K562 (cell line): Measurements from ENCODE around the gene PSMB10. TPM values are rescaled to one million over a fixed set of nuclear protein-coding genes. Genes with fewer than 3 reads are reported as not detected.
A peak's percentile ranks its signal among the peaks of the same experiment; 100 is the strongest.

Experiments used
- CBX2 ChIP-seq: fragments of 200-600 bp; sonication (generic); IDR thresholded peaks from one replicate; pipeline ENCODE4 v1.6.1; 2012; ENCODE audit warnings: mild to moderate bottlenecking, low read length, inconsistent platforms; ENCODE audit not compliant: insufficient read depth, poor library complexity, severe bottlenecking
- KDM5B ChIP-seq: fragments of 200-600 bp; sonication (generic); IDR thresholded peaks from 2 replicates; pipeline ENCODE4 v1.6.1; 2012; ENCODE audit warnings: low read depth, mild to moderate bottlenecking, moderate library complexity, low read length, control low read depth, inconsistent platforms; ENCODE audit not compliant: insufficient replicate concordance
- TSHZ1 ChIP-seq: fragments of 250-450 bp; sonication (Bioruptor Pico); IDR thresholded peaks from 2 replicates; pipeline ENCODE4 v1.4.0; 2020; ENCODE audit warnings: mild to moderate bottlenecking, moderate library complexity
- ZBTB11 ChIP-seq, 3 experiments: fragments of 200-800 bp in 1 of 3; fragments of 250-450 bp in 1 of 3; fragments of 450-650 bp in 1 of 3; sonication (Bioruptor Pico) in 1 of 3; sonication (Bioruptor generic) in 1 of 3; formaldehyde crosslinking in 1 of 3; IDR thresholded peaks; 2 replicates each; pipeline versions ENCODE4 v1.6.1 to v1.8.0; 2016 to 2022; ENCODE audit warnings: mild to moderate bottlenecking in 2 of 3, missing genetic modification characterization in 2 of 3, missing compliant biosample characterization in 1 of 3, moderate library complexity in 1 of 3
- ZNF830 ChIP-seq: fragments of 250-450 bp; sonication (Bioruptor Pico); IDR thresholded peaks from 2 replicates; pipeline ENCODE4 v1.5.0; 2021; ENCODE audit warnings: mild to moderate bottlenecking
- polyA plus RNA-seq, 8 experiments: library from polyadenylated mRNA; depleted of rRNA in 4 of 8; stranded (reverse) in 5 of 8; unstranded in 3 of 8; fragments of >200 nt; fragmentation: Nextera tagmentation in 2 of 8; fragmentation: Illumina TruSeq in 1 of 8; extraction: Ambion mirVana in 2 of 8; extraction: Trizol in 1 of 8; gene quantifications; 2 replicates each; pipeline versions ENCODE4 v1.2.1 to v1.2.3, GENCODE V29; 2011 to 2014; ENCODE audit warnings: inconsistent platforms in 1 of 8, missing spikeins in 1 of 8
- total RNA-seq, 7 experiments: library from RNA; depleted of rRNA in 6 of 7; stranded (reverse); fragments of >200 nt in 6 of 7; fragmentation: Illumina TruSeq in 2 of 7; extraction: Trizol in 2 of 7; gene quantifications; 2 replicates each; pipeline versions ENCODE4 v1.2.1 to v1.2.3, GENCODE V29; 2011 to 2021; ENCODE audit warnings: low replicate concordance in 1 of 7
- TF ChIP-seq, protein P1 (sequence below): sonication (generic); formaldehyde crosslinking; IDR thresholded peaks from 2 replicates; pipeline ENCODE4 v1.4.0; 2020; ENCODE audit warnings: mild to moderate bottlenecking, missing genetic modification reagents
- TF ChIP-seq, protein P2 (sequence below): sonication (generic); formaldehyde crosslinking; IDR thresholded peaks from 2 replicates; pipeline ENCODE4 v1.8.0; 2022; ENCODE audit warnings: missing genetic modification reagents, mild to moderate bottlenecking, moderate library complexity, borderline replicate concordance
- TF ChIP-seq, protein P3 (sequence below): fragments of 450-650 bp; formaldehyde crosslinking; IDR thresholded peaks from 2 replicates; pipeline ENCODE4 v1.4.0; 2022; ENCODE audit warnings: missing genetic modification characterization
- TF ChIP-seq, protein P4 (sequence below): sonication (generic); formaldehyde crosslinking; IDR thresholded peaks from 2 replicates; pipeline ENCODE4 v1.9.0; 2022; ENCODE audit warnings: mild to moderate bottlenecking, missing genetic modification reagents
- TF ChIP-seq, protein P5 (sequence below): fragments of 250-450 bp; sonication (Bioruptor Pico); IDR thresholded peaks from 2 replicates; pipeline ENCODE4 v1.4.0; 2020; ENCODE audit warnings: mild to moderate bottlenecking

Gene PSMB10
- total and polyA plus RNA-seq, 9 of the 15 experiments (the other 6 are each of a cell fraction or from before 2014, with no cell fraction given) = 11.7 to 105 (median 51.0) TPM

- TF ChIP-seq TSHZ1 (CRISPR knock-in tag) = no peak
- peak; percentile 96 for TF ChIP-seq ZNF830 (CRISPR knock-in tag)
- TF ChIP-seq, protein P1, sequence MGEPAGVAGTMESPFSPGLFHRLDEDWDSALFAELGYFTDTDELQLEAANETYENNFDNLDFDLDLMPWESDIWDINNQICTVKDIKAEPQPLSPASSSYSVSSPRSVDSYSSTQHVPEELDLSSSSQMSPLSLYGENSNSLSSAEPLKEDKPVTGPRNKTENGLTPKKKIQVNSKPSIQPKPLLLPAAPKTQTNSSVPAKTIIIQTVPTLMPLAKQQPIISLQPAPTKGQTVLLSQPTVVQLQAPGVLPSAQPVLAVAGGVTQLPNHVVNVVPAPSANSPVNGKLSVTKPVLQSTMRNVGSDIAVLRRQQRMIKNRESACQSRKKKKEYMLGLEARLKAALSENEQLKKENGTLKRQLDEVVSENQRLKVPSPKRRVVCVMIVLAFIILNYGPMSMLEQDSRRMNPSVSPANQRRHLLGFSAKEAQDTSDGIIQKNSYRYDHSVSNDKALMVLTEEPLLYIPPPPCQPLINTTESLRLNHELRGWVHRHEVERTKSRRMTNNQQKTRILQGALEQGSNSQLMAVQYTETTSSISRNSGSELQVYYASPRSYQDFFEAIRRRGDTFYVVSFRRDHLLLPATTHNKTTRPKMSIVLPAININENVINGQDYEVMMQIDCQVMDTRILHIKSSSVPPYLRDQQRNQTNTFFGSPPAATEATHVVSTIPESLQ = peak; percentile 98
- TF ChIP-seq, protein P2, sequence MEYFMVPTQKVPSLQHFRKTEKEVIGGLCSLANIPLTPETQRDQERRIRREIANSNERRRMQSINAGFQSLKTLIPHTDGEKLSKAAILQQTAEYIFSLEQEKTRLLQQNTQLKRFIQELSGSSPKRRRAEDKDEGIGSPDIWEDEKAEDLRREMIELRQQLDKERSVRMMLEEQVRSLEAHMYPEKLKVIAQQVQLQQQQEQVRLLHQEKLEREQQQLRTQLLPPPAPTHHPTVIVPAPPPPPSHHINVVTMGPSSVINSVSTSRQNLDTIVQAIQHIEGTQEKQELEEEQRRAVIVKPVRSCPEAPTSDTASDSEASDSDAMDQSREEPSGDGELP (CRISPR knock-in tag) = peak; percentile 97
- no peak for TF ChIP-seq CBX2
- TF ChIP-seq, protein P3, sequence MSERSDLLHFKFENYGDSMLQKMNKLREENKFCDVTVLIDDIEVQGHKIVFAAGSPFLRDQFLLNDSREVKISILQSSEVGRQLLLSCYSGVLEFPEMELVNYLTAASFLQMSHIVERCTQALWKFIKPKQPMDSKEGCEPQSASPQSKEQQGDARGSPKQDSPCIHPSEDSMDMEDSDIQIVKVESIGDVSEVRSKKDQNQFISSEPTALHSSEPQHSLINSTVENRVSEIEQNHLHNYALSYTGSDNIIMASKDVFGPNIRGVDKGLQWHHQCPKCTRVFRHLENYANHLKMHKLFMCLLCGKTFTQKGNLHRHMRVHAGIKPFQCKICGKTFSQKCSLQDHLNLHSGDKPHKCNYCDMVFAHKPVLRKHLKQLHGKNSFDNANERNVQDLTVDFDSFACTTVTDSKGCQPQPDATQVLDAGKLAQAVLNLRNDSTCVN = peak; percentile 76; the same call in 1 of the 2 replicates
- TF ChIP-seq, protein P4, sequence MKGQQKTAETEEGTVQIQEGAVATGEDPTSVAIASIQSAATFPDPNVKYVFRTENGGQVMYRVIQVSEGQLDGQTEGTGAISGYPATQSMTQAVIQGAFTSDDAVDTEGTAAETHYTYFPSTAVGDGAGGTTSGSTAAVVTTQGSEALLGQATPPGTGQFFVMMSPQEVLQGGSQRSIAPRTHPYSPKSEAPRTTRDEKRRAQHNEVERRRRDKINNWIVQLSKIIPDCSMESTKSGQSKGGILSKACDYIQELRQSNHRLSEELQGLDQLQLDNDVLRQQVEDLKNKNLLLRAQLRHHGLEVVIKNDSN (CRISPR knock-in tag) = peak; percentile 96
- TF ChIP-seq ZBTB11 (CRISPR knock-in tag; IDR thresholded peaks at IDR 0.05) = peak in 2 of 3 experiments; percentile 15 to 84; a peak in 2 of 6 replicates
- peak; percentile 31 for TF ChIP-seq KDM5B
- TF ChIP-seq, protein P5, sequence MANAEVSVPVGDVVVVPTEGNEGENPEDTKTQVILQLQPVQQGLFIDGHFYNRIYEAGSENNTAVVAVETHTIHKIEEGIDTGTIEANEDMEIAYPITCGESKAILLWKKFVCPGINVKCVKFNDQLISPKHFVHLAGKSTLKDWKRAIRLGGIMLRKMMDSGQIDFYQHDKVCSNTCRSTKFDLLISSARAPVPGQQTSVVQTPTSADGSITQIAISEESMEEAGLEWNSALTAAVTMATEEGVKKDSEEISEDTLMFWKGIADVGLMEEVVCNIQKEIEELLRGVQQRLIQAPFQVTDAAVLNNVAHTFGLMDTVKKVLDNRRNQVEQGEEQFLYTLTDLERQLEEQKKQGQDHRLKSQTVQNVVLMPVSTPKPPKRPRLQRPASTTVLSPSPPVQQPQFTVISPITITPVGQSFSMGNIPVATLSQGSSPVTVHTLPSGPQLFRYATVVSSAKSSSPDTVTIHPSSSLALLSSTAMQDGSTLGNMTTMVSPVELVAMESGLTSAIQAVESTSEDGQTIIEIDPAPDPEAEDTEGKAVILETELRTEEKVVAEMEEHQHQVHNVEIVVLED (CRISPR knock-in tag) = peak; percentile 34; the same call in 1 of the 2 replicates
Observed at GRCh38 chr16:67935402-67936123, 1.1 kb downstream of the PSMB10 start (continued).
